Colonic mucosa (tissue), 4 donors: ENCODE data around the gene CCDC177. TPM values are rescaled to one million over a fixed set of nuclear protein-coding genes. Genes with fewer than 3 reads are reported as not detected.

Experiments used
- DNase-seq: peaks from one replicate; pipeline ENCODE4 v3.0.0-alpha.2; 2020
- H3K27ac ChIP-seq: fragments of 200-600 bp; one replicate; pipeline ENCODE4 v1.8.0; 2021
- H3K27me3 ChIP-seq: fragments of 200-600 bp; one replicate; pipeline ENCODE4 v1.8.0; 2021
- H3K36me3 ChIP-seq: fragments of 200-600 bp; one replicate; pipeline ENCODE4 v1.8.0; 2021
- H3K4me1 ChIP-seq: fragments of 200-600 bp; one replicate; pipeline ENCODE4 v1.8.0; 2021; ENCODE audit warnings: mild to moderate bottlenecking
- H3K4me3 ChIP-seq: fragments of 200-600 bp; one replicate; pipeline ENCODE4 v1.8.0; 2021
- H3K9ac ChIP-seq, 2 donors: one replicate each; pipeline ENCODE4 v1.7.0; 2013; ENCODE audit warnings: control low read depth in 2 of 2, low read depth in 2 of 2, low read length in 2 of 2
- H3K9me3 ChIP-seq: fragments of 200-600 bp; one replicate; pipeline ENCODE4 v1.8.0; 2021
- CTCF ChIP-seq: fragments of 200-600 bp; IDR thresholded peaks from one replicate; pipeline ENCODE4 v1.8.0; 2022; ENCODE audit warnings: antibody characterized with exemption, mild to moderate bottlenecking
- intact Hi-C: fragments of 100-400 bp; cut with DNase I; formaldehyde crosslinking; loops from one replicate; pipeline ENCODE4 v1.14.1; 2022
- total RNA-seq, 2 donors: library from RNA; stranded (reverse); fragmentation: NEBNext Ultra II Directional in 1 of 2; extraction: Animal tissue kit (Norgen Biotek cat#: 25700) in 1 of 2; gene quantifications; one replicate each; pipeline ENCODE4 v1.2.1, GENCODE V29; 2021
- donor health status: healthy.
- donor health status: DM: no; HTN: no; CAD: no.
- donor health status: DM: no; HTN: no; CAD: no.

Gene CCDC177
- total RNA-seq, 2 donors from 2014 or later: not detected

DNA sequence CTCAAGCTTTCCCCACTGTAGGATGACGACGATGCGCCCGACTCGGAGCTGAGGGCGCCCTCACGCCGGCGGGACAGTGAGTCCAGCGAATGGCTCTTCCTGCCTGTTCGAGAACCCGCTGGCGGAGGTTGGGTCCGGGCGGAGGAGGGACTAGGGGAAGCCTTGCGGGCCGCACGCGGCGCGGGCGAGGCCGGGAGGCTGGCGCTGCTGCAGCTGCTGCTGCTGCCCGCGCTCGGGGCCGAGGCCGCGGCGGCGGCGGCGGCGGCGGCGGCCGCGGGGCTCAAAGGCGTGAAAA lies 1.9 kb downstream of the CCDC177 start:
- H3K27me3 ChIP-seq: peaks cover 57% of the 10 kb centered on the region
- intact Hi-C loops: no loop called here
- H3K36me3 ChIP-seq: no peaks in the 10 kb centered on the region
- DNase-seq: no peak
- no peak overlapping the region for H3K9ac ChIP-seq
- TF ChIP-seq CTCF: no peak
- no peak overlapping the region for H3K4me3 ChIP-seq
- H3K9me3 ChIP-seq: no peaks in the 10 kb centered on the region
- no peak overlapping the region for H3K27ac ChIP-seq
- peaks cover 7% of the 10 kb centered on the region for H3K4me1 ChIP-seq

DNA sequence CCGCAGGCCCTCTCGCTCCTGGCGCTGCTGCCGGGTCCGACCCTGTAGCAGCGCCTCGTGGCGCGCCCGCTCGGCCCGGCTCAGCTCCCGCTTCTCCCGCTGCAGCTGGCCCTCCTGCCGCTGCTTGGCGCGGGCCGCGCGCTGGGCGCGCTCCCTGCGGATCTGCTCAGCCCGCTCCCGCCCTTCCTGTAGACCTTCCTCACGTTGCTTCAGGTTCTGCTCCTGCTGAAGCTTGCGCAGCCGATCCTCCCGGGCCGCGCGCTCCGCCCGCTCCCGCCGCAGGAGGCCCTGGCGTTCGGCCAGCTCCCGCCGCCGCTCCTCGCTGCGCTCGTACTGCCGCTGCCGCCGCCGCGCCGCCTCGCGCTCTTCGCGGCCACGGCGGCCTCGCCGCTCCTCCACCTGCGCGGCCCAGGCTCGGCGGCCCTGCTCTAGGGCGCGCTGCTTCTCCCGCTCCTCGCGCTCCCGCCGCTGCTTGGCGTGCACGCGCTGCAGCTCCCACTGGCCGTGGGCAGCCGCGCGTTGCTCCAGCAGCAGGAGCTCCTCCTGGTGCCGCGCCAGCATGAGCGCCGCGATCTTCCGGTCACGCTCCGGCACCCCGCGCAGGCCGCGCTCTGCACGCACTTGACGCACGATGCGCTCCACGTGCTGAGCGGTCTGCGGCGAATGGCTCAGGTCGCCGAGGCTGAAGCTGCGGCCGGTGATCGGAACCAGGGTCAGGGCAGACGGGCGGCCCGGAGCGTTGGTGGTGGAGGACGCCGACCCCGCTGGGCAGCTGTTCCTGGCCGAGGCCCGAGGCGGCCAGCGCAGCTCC lies 2.4 kb downstream of the CCDC177 start:
- Histone ChIP-seq H3K27me3 (peaks cover 61% of the 10 kb centered on the region), H3K9ac (no peak overlapping the region), H3K27ac (no peak overlapping the region), H3K4me1 (peaks cover 7% of the 10 kb centered on the region), H3K4me3 (peak overlapping the region; percentile 6), H3K36me3 (no peaks in the 10 kb centered on the region), H3K9me3 (no peaks in the 10 kb centered on the region)
- intact Hi-C loops: no loop called here
- TF ChIP-seq CTCF: no peak
- DNase-seq: no peak

DNA sequence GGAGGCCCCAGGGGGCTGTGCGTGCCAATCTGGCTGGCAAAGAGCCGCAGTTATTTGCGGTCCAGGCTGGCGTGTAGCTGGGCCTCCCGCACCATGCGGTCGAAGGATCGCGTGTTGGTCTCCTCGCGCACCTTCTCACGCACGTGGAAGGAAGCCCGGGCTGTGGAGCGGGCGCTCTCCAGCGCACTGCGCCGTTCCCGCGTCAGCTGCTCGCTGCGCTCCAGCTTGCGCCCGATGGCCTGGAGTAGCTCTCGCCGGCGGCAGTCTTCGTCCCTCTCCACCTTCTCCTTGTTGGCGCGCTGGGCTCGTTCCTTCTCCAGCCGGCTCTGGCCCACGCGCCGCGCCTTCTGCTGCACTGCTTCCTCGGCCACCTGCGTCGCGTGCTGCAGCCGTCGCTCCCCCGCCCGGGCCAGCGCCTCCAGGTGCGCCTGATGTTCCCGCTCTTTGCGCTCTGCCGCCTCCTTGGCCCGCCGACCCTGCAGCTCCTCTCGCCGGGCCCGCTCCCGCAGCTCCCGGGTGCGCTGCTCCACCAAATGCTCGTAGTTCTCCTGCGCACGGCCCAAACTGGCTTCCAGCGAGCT lies 3.1 kb downstream of the CCDC177 start:
- DNase-seq: no peak
- no peak overlapping the region for H3K9ac ChIP-seq

DNA sequence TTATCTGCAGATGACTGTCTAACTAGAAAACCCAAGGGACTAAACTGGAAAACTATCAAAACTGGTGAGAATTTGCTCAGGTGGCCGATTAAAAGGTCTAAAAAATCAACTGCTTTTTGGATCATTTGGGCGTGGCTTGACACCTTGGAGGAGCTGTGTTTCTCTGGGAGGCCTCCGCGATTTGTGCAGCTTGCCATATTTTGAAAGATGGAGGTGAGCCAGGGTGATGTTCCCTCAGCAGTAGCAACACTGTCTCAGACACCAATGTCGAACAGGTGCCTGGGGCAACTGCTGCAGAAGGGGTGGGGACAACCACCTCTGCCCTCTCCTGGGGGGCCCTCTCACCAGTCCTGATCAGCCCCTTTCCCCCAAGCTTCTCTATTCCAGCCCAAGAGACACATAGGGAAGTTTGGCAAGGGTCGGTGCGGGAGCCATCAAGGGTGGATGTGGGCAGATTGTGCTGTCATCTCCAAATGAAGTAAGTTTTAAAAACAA lies 3.8 kb downstream of the CCDC177 start:
- Histone ChIP-seq H3K4me3 (no peak overlapping the region), H3K9me3 (no peaks in the 10 kb centered on the region), H3K36me3 (no peaks in the 10 kb centered on the region), H3K27ac (no peak overlapping the region), H3K27me3 (peaks cover 53% of the 10 kb centered on the region), H3K9ac (no peak overlapping the region), H3K4me1 (peaks cover 7% of the 10 kb centered on the region)
- intact Hi-C loops: no loop called here
- no peak for DNase-seq
- TF ChIP-seq CTCF: no peak

More for the DNA sequence above, 3.1 kb downstream of the CCDC177 start:
- TF ChIP-seq CTCF: no peak
- intact Hi-C loops: no loop called here
- H3K4me1 ChIP-seq: peaks cover 7% of the 10 kb centered on the region
- H3K4me3 ChIP-seq: peak overlapping the region; percentile 6
- H3K27me3 ChIP-seq: peaks cover 58% of the 10 kb centered on the region
- no peak overlapping the region for H3K27ac ChIP-seq
- no peaks in the 10 kb centered on the region for H3K9me3 ChIP-seq
- no peaks in the 10 kb centered on the region for H3K36me3 ChIP-seq

- peaks cover 7% of the 10 kb centered on the region for H3K4me1 ChIP-seq
- intact Hi-C loops: no loop called here
- DNase-seq: no peak
- no peak for TF ChIP-seq CTCF
- H3K9me3 ChIP-seq: no peaks in the 10 kb centered on the region
- H3K27me3 ChIP-seq: peaks cover 55% of the 10 kb centered on the region
- no peak overlapping the region for H3K4me3 ChIP-seq
- H3K36me3 ChIP-seq: no peaks in the 10 kb centered on the region
- no peak overlapping the region for H3K27ac ChIP-seq
- H3K9ac ChIP-seq: no peak overlapping the region
These were observed 4.8 kb downstream of the CCDC177 start for GRCh38 chr14:69569859-69570258.
